Measurements from ENCODE around the gene SLC6A2. TPM values are rescaled to one million over a fixed set of nuclear protein-coding genes. Genes with fewer than 3 reads are reported as not detected.
A peak's percentile ranks its signal among the peaks of the same experiment; 100 is the strongest.

Gene SLC6A2
- total and polyA plus RNA-seq, 2 of the 13 experiments (the other 11 are each of a cell fraction or from before 2014, with no cell fraction given) = 0.62 to 0.66 TPM

GRCh38 chr16:55668340-55669281, 12.8 kb downstream of the SLC6A2 start (continued):
- TF ChIP-seq NFRKB (IDR thresholded peaks at IDR 0.05) (no peak), NCOR1 (IDR thresholded peaks at IDR 0.05; ENCODE audit: borderline replicate concordance, low read length) (no peak), ZNF503 (CRISPR knock-in tag; IDR thresholded peaks at IDR 0.05) (no peak), SRY (CRISPR knock-in tag; IDR thresholded peaks at IDR 0.05) (no peak), FOSL2 (CRISPR knock-in tag; IDR thresholded peaks at IDR 0.05) (peak; percentile 15; the same call in 1 of the 2 replicates), ZNF33A (CRISPR knock-in tag; IDR thresholded peaks at IDR 0.05; ENCODE audit: borderline replicate concordance) (no peak), SAP130 (CRISPR knock-in tag; IDR thresholded peaks at IDR 0.05; ENCODE audit: low read depth) (0 out of 2 replicates have a peak, but pooled peaks have one; percentile 18)

- FAIRE-seq = no peak
- Histone ChIP-seq H3K36me3 (replicated peaks in 1 of 2; ENCODE audit: control insufficient read depth in 1 of 2, insufficient read depth in 2 of 2, low read length in 2 of 2) (no peaks in the 10 kb centered on the region), H3K27me3 (ENCODE audit: control insufficient read depth in 1 of 2, insufficient read depth in 2 of 2, low read length in 2 of 2) (no peaks in the 10 kb centered on the region), H2AFZ (ENCODE audit: low read length) (no peak overlapping the region), H4K20me1 (ENCODE audit: insufficient read depth, low read length) (no peaks in the 10 kb centered on the region), H3K4me2 (ENCODE audit: low read depth, low read length) (no peak overlapping the region), H3K4me3 (replicated peaks in 1 of 3; ENCODE audit: insufficient read depth in 1 of 3, low read depth in 2 of 3, low read length in 3 of 3) (no peak overlapping the region), H3K9me3 (ENCODE audit: low read length) (no peaks in the 10 kb centered on the region), H3K79me2 (ENCODE audit: insufficient read depth, low read length) (no peaks in the 10 kb centered on the region), H3K9ac (ENCODE audit: insufficient read depth, low read depth, low read length) (no peak overlapping the region), H3K27ac (ENCODE audit: extremely low read length, insufficient read depth, low read length) (no peak overlapping the region), H3K4me1 (ENCODE audit: insufficient read depth, low read length) (peaks cover 17% of the 10 kb centered on the region)
- intact Hi-C loops (cut with micrococcal nuclease; ENCODE audit: unreplicated experiment) (no loop called here), in situ Hi-C loops (cut with HindIII; ENCODE audit: extremely low pct_ligation_motif_present, low pct_unique_long_range_greater_than_20kb) (no loop called here)
- no peak for DNase-seq (ENCODE audit: low spot score)
- POLR2A ChIA-PET = no interaction called here
- WGBS (ENCODE audit: low lambda C conversion rate) = 61% methylated on average over 26 of the region's 26 CpGs
- ATAC-seq = no peak
- BruUV-seq (replicated peaks) = no TSS peak
- CTCF ChIA-PET (ENCODE audit: low intra/inter-chr PET ratio, low total read pairs) = no interaction called here
- TF ChIP-seq NR1H2 (CRISPR knock-in tag; IDR thresholded peaks at IDR 0.05; ENCODE audit: borderline replicate concordance, low read depth) (no peak), FUBP1 (CRISPR knock-in tag; IDR thresholded peaks at IDR 0.05; ENCODE audit: borderline replicate concordance) (no peak), ZFP82 (CRISPR knock-in tag; IDR thresholded peaks at IDR 0.05; ENCODE audit: borderline replicate concordance) (no peak), SALL2 (CRISPR knock-in tag; IDR thresholded peaks at IDR 0.05) (no peak), DBP (CRISPR knock-in tag; IDR thresholded peaks at IDR 0.05; ENCODE audit: not compliant biosample characterization) (no peak), ZNF766 (CRISPR knock-in tag; IDR thresholded peaks at IDR 0.05; ENCODE audit: borderline replicate concordance) (no peak), MYC (CRISPR knock-in tag; IDR thresholded peaks at IDR 0.05; ENCODE audit: borderline replicate concordance) (no peak)
Measured at GRCh38 chr16:55671206-55671973, 15.6 kb downstream of the SLC6A2 start.
